ENCODE measurements around the gene MGAT4A.

Gene MGAT4A

DNA sequence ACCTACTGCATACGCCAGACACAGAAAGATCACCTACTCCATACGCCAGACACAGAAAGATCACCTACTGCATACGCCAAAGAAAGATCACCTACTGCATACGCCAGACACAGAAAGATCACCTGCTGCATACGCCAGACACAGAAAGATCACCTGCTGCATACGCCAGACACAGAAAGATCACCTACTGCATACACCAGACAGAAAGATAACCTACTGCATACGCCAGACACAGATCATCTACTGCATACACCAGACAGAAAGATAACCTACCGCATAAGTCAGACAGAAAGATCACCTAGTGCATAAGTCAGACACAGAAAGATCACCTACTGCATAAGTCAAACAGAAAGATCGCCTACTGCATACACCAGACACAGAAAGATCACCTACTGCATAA, 148.4 kb downstream of the MGAT4A start:
- DNase-seq (ENCODE audit: low read depth), result no peak
- no peak overlapping the region for H3K4me3 ChIP-seq (ENCODE audit: low read length)
- TF ChIP-seq, protein P1, sequence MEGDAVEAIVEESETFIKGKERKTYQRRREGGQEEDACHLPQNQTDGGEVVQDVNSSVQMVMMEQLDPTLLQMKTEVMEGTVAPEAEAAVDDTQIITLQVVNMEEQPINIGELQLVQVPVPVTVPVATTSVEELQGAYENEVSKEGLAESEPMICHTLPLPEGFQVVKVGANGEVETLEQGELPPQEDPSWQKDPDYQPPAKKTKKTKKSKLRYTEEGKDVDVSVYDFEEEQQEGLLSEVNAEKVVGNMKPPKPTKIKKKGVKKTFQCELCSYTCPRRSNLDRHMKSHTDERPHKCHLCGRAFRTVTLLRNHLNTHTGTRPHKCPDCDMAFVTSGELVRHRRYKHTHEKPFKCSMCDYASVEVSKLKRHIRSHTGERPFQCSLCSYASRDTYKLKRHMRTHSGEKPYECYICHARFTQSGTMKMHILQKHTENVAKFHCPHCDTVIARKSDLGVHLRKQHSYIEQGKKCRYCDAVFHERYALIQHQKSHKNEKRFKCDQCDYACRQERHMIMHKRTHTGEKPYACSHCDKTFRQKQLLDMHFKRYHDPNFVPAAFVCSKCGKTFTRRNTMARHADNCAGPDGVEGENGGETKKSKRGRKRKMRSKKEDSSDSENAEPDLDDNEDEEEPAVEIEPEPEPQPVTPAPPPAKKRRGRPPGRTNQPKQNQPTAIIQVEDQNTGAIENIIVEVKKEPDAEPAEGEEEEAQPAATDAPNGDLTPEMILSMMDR (IDR thresholded peaks at IDR 0.05; ENCODE audit: insufficient read depth, low read depth, low read length, missing control alignments), result no peak

- H3K4me3 ChIP-seq (ENCODE audit: low read length), result no peak overlapping the region
- DNase-seq (ENCODE audit: low read depth), result no peak
- TF ChIP-seq, protein P1 (IDR thresholded peaks at IDR 0.05; ENCODE audit: insufficient read depth, low read depth, low read length, missing control alignments), result no peak
Observed at GRCh38 chr2:98580656-98581284, 150.2 kb downstream of the MGAT4A start.

DNA sequence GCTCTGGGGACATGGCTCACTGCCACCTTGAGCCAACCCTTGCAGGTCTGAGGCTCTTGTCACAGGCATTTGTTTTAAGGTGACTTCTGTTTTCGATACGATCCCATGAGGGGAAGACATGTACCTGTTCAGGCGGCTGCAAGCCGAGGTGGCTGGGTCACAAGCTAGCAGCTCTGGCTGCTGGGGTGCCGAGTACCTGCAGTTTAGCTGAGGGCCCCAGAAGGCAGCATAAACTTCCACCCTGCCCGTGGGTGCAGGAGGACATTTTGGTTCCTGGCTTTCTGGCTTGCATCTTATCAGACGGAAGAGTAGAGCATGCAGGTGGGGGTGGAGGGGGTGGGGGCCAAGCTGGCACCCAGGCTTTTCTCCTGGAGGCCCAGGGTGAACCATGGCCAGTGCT, 151.0 kb downstream of the MGAT4A start:
- TF ChIP-seq, protein P1 (IDR thresholded peaks at IDR 0.05; ENCODE audit: insufficient read depth, low read depth, low read length, missing control alignments), result no peak
- H3K4me3 ChIP-seq (ENCODE audit: low read length), result no peak overlapping the region
- DNase-seq (ENCODE audit: low read depth), result no peak

DNA sequence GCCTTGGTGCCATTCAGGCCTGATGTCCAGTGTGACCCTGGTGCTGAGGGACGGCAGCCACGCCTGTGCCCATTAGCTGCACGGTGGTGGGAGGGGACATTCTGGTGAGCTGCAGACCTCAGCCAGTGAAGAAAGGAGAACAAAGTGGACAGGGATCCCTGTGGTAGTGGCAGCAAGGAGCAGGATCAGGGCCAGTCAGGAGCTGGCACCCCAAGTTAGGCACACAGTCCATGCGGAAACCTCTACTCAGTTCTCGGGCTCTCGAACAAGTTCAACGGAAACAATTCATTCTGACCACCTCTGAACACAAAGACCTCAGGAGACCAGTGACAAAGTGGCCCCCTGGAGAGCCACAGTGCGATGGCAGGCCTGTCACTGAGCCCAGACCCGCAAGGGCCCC, 152.7 kb downstream of the MGAT4A start:
- TF ChIP-seq, protein P1 (IDR thresholded peaks at IDR 0.05; ENCODE audit: insufficient read depth, low read depth, low read length, missing control alignments), result no peak

GRCh38 chr2:98577313-98577712, 153.6 kb downstream of the MGAT4A start:
- no peak for DNase-seq (ENCODE audit: low read depth)
- TF ChIP-seq, protein P1 (IDR thresholded peaks at IDR 0.05; ENCODE audit: insufficient read depth, low read depth, low read length, missing control alignments), result no peak

More for the DNA sequence above, 152.7 kb downstream of the MGAT4A start:
- H3K4me3 ChIP-seq (ENCODE audit: low read length), result no peak overlapping the region
- DNase-seq (ENCODE audit: low read depth), result no peak

GRCh38 chr2:98576666-98577312, 154.1 kb downstream of the MGAT4A start:
- H3K4me3 ChIP-seq (ENCODE audit: low read length), result no peak overlapping the region
- TF ChIP-seq, protein P1 (IDR thresholded peaks at IDR 0.05; ENCODE audit: insufficient read depth, low read depth, low read length, missing control alignments), result no peak
- no peak for DNase-seq (ENCODE audit: low read depth)

More at GRCh38 chr2:98577313-98577712, 153.6 kb downstream of the MGAT4A start:
- no peak overlapping the region for H3K4me3 ChIP-seq (ENCODE audit: low read length)

- no peak overlapping the region for H3K4me3 ChIP-seq (ENCODE audit: low read length)
- no peak for DNase-seq (ENCODE audit: low read depth)
- TF ChIP-seq, protein P1 (IDR thresholded peaks at IDR 0.05; ENCODE audit: insufficient read depth, low read depth, low read length, missing control alignments), result no peak
Observed at GRCh38 chr2:98573426-98573825, 157.5 kb downstream of the MGAT4A start.

All from epithelial cell of esophagus (primary cell).